Measurements from ENCODE around the gene ICAM4. TPM values are rescaled to one million over a fixed set of nuclear protein-coding genes. Genes with fewer than 3 reads are reported as not detected.
A peak's percentile ranks its signal among the peaks of the same experiment; 100 is the strongest.
"Not testable (repeated sequence)": the region's sequence is repeated elsewhere in the genome, so short reads cannot be mapped to it uniquely, and the experiment has no call there.

Gene ICAM4, protein sequence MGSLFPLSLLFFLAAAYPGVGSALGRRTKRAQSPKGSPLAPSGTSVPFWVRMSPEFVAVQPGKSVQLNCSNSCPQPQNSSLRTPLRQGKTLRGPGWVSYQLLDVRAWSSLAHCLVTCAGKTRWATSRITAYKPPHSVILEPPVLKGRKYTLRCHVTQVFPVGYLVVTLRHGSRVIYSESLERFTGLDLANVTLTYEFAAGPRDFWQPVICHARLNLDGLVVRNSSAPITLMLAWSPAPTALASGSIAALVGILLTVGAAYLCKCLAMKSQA
- total RNA-seq: 0.52 TPM
- long read RNA-seq, partial matches to known transcripts: 0 of 1 reads
- long read RNA-seq, other reads (novel, unspliced or antisense): 0 of 1 reads

DNA sequence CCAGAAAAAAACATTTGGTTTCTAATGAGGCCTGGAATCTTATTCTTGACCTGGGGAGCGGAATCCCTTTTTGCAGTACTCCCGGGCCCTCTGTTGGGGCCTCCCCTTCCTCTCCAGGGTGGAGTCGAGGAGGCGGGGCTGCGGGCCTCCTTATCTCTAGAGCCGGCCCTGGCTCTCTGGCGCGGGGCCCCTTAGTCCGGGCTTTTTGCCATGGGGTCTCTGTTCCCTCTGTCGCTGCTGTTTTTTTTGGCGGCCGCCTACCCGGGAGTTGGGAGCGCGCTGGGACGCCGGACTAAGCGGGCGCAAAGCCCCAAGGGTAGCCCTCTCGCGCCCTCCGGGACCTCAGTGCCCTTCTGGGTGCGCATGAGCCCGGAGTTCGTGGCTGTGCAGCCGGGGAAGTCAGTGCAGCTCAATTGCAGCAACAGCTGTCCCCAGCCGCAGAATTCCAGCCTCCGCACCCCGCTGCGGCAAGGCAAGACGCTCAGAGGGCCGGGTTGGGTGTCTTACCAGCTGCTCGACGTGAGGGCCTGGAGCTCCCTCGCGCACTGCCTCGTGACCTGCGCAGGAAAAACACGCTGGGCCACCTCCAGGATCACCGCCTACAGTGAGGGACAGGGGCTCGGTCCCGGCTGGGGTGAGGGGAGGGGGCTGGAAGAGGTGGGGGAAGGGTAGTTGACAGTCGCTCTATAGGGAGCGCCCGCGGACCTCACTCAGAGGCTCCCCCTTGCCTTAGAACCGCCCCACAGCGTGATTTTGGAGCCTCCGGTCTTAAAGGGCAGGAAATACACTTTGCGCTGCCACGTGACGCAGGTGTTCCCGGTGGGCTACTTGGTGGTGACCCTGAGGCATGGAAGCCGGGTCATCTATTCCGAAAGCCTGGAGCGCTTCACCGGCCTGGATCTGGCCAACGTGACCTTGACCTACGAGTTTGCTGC, at the start of gene ICAM4:
ICAM4 (plus strand) TSS at position 153 of the 935 bp plus-strand sequence; CDS start at position 211, 58 bp downstream.
- intact Hi-C loops (cut with micrococcal nuclease): loop anchor here (10.0 kb wide), 1 partner anchor 48 kb away; the partner anchor contains the start of genes ICAM3 and RAVER1
- ATAC-seq (peak; percentile 75), DNase-seq (peak; percentile 89)

DNA sequence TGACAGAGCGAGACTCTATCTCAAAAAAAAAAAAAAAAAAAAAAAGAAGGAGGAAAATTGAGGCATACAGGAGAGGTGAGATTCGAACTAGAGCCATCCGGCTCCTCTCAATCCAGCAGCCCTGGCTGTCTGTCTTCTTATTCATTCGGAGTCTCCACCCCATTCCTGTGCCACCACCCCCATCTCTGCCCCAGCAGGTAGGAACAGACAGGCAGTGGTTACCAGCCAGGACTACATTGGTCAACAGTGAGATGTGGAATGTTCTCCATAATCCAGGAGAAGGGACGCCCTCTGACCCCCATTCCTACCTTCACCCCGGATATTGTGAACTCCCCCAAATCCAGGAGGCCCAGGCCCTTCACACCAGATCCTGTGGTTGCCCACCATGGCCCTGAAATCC, 49.1 kb upstream of the ICAM4 start:
- DNase-seq (no peak), ATAC-seq (no peak)
- intact Hi-C loops (cut with micrococcal nuclease): no loop called here

GRCh38 chr19:10238172-10238783, 48.5 kb upstream of the ICAM4 start:
- intact Hi-C loops (cut with micrococcal nuclease): no loop called here
- ATAC-seq (peak; percentile 84), DNase-seq (peak; percentile 83)

- ATAC-seq: not testable (repeated sequence)
Observed at GRCh38 chr19:10241826-10242449, 44.8 kb upstream of the ICAM4 start.

DNA sequence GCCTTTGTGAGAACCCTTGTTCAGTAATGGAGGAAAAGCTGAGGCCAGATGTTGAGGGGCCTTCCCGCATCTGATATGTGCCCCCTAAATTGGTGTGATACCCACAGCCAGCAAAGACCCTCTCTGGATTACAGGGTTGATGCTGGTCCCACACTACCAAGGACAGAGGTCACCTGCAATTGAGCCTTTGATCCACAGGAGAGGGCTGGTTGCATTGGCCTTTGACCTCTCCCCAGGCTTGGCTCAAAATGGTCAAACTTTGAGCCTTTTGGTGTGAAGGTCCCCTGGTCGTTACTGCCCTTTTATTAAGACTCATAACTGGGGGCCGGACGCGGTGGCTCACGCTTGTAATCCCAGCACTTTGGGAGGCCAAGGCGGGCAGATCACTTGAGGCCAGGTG, 43.1 kb upstream of the ICAM4 start:
- intact Hi-C loops (cut with micrococcal nuclease): no loop called here
- ATAC-seq (no peak), DNase-seq (no peak)

More at GRCh38 chr19:10241826-10242449, 44.8 kb upstream of the ICAM4 start:
- intact Hi-C loops (cut with micrococcal nuclease); DNase-seq: not testable (repeated sequence)

GRCh38 chr19:10245189-10245939, 41.4 kb upstream of the ICAM4 start:
- DNase-seq: no peak
- intact Hi-C loops (cut with micrococcal nuclease): no loop called here
- ATAC-seq: no peak

DNA sequence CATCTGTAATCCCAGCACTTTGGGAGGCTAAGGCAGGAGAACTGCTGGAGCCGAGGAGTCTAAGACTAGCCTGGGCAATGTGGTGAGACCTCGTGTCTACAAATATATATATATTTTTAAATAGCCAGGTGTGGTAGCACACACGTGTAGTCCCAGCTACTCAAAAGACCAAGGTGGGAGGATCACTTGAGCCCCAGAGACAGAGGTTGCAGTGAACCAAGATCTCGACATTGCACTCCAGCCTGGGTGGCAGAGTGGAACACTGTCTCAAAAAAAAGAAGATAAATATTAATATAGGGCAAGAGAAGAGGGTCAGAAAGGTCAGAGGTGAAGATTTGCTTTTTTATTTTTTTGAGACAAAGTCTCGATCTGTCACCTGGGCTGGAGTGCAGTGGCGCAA, 40.2 kb upstream of the ICAM4 start:
- ATAC-seq: no peak
- intact Hi-C loops (cut with micrococcal nuclease): no loop called here
- no peak for DNase-seq

DNA sequence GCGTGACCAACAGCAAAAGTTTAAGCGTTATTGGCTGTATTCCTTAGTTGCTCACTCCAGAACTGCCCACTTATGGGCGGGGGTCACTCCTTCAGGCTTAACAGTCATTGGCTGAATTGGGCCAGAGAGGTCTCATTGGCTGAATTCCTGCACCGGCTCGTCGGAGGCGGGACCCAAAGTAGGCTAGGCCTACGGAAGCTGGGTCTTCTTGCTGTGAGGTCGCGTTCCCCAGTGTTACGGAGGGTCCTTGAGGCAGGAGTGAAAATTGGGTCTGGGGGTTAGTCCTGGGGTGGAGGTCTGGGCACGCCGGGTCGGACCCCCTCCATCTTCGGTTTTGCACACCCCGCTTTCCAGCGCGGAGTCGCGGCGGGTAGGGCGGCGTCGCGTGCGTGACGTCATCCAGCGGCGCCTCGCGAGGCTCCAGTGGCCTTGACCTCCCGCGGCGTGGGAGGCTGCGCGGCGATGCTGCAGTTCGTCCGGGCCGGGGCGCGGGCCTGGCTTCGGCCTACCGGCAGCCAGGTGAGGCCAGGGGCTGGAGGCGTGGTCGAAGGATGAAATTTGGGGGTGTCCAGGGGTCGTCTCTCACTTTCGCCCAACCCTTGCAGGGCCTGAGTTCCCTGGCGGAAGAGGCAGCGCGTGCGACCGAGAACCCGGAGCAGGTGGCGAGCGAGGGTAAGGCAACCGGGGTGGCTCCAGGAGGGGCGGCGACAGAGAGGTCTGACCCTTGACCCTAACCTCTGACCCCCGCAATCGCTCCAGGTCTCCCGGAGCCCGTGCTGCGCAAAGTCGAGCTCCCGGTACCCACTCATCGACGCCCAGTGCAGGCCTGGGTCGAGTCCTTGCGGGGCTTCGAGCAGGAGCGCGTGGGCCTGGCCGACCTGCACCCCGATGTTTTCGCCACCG, 34.7 kb upstream of the ICAM4 start, which contains the start of gene MRPL4:
MRPL4 (plus strand) TSS at position 423 of the 903 bp plus-strand sequence; CDS start at position 463, 40 bp downstream.
- ATAC-seq: peak; percentile 93
- intact Hi-C loops (cut with micrococcal nuclease): no loop called here
- DNase-seq: peak; percentile 95

- intact Hi-C loops (cut with micrococcal nuclease): no loop called here
- DNase-seq: no peak
- no peak for ATAC-seq
Observed at GRCh38 chr19:10252707-10253106, 34.0 kb upstream of the ICAM4 start.

- ATAC-seq (no peak), DNase-seq (no peak)
- intact Hi-C loops (cut with micrococcal nuclease): no loop called here
Observed at GRCh38 chr19:10254244-10254643, 32.5 kb upstream of the ICAM4 start.

DNA sequence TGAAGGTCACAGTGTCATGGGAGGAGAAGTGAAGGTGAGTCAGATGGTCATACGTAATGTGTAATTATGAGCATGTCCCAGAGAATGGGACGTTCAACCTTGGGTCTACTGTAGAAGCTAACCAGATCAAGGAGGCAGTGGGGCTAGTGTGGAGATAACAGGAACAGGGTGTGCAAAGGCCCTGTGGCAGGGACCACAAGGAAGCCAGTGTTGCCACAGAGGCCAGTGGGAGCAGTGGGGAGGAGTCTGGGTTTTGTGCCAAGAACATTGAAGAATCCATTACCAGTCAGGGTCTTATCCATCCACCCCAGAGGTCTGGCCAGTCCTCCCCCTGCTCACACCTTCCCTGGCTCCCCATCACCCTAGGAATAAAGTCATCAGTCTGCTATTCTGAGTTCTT, 31.4 kb upstream of the ICAM4 start:
- intact Hi-C loops (cut with micrococcal nuclease): no loop called here
- DNase-seq: no peak
- no peak for ATAC-seq

GRCh38 chr19:10256551-10256950, 30.2 kb upstream of the ICAM4 start:
- intact Hi-C loops (cut with micrococcal nuclease): no loop called here
- ATAC-seq (no peak), DNase-seq (no peak)

DNA sequence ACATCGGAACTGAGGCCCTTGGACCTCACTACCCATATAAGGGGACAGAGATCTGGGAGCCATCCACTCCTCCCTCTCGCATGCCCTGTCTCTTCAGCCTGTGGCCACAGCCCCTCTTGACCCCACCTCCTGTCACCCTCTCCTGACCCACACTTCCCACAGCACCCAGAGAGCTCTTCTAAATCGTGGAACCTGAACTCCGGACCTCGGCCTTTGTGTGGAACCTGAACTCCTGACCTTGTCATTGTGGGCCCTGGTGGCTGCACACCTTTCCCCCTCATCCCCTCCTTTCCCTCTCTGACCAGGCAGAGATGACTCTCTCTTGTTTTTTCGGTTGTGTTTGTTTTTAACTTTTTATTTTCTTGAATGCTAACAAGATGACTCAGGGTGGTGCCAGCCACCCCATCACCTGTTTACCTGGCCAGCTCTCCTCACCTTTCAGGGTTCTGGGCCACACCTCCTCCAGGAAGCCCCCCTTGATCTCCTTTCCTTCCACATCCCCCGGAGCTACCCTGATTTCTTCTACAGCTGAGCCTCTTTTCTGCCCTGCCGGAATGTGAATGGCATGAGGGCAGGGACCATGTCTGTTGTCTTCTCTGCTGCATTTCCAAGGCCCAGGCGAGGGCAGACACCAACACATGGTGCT, 29.7 kb upstream of the ICAM4 start:
- intact Hi-C loops (cut with micrococcal nuclease): no loop called here
- ATAC-seq (no peak), DNase-seq (no peak)

DNA sequence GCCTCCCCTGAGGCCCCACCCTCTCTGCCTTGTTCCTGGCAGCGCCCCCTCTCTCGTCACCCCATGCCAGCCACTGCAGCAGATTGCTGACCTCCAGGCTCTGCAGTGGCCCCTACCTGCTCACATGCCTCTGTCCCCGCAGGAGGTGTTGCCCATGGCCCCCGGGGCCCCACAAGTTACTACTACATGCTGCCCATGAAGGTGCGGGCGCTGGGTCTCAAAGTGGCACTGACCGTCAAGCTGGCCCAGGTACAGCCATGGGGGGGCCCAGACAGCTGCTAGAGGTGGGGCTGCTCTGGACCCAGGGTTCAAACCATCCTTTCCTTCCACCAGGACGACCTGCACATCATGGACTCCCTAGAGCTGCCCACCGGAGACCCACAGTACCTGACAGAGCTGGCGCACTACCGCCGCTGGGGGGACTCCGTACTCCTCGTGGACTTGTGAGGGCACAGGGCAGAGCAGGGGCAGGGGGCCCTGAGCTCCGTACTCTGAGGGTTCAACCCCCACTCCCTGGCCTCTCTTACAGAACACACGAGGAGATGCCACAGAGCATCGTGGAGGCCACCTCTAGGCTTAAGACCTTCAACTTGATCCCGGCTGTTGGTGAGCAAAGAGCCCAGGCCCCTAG, 28.6 kb upstream of the ICAM4 start:
- intact Hi-C loops (cut with micrococcal nuclease): no loop called here
- ATAC-seq (peak; percentile 4), DNase-seq (no peak)

GRCh38 chr19:10259162-10259905, 27.4 kb upstream of the ICAM4 start:
- DNase-seq (peak; percentile 85), ATAC-seq (peak; percentile 65)
- intact Hi-C loops (cut with micrococcal nuclease): no loop called here

GRCh38 chr19:10260141-10260584, 26.6 kb upstream of the ICAM4 start:
- no peak for DNase-seq
- intact Hi-C loops (cut with micrococcal nuclease): no loop called here
- ATAC-seq: no peak

All from left ventricle myocardium superior (tissue), 1 donor.